Heart left ventricle (tissue), 13 donors: ENCODE results near the gene ADGRD2.

Source experiments
- POLR2A ChIP-seq, 2 donors: fragments of 450-650 bp; IDR thresholded peaks; one replicate each; pipeline ENCODE4 v1.6.1; 2017; ENCODE audit warnings: antibody characterized with exemption in 2 of 2, mild to moderate bottlenecking in 2 of 2, moderate library complexity in 2 of 2
- TF ChIP-seq, protein P1 (sequence below), 12 donors: fragments of 200-600 bp; sonication (generic) in 4 of 12; IDR thresholded peaks; one replicate each; pipeline versions ENCODE4 v1.5.0 to v1.8.0; 2018 to 2022; ENCODE audit warnings: antibody characterized with exemption in 12 of 12, mild to moderate bottlenecking in 5 of 12
- donor health status: ischemic (EF 13 %, LVEDD 7.1; RV severe dilation, severe dysfunction).
- donor health status: DM: no; HTN: yes; CAD: no.
- donor health status: DM: no; HTN: no; CAD: no.
- donor health status: ischemic (EF 25% LVEDD 6.9; RV normal size, moderate dysfunction).
- donor health status: ischemic (EF 25% LVEDD 5.7; RV mildly dilated, moderate dysfunction).
- donor health status: ischemic (EF 35%, LVEDD 5.7; RV mildly dilated, moderate dysfunction).
- donor health status: nonischemic (EF 11% LVEDD 7.7; RV severe dilation, severe dysfunction).
- donor health status: DM: yes; HTN: yes; CAD: no.
- donor health status: PGD.
- donor health status: ischemic (EF 29% LVEDD 5.4; RV normal size, mild dysfunction).
- donor health status: nonischemic (EF 23%, LVEDD 6.1; RV moderate dilation, normal function).

DNA sequence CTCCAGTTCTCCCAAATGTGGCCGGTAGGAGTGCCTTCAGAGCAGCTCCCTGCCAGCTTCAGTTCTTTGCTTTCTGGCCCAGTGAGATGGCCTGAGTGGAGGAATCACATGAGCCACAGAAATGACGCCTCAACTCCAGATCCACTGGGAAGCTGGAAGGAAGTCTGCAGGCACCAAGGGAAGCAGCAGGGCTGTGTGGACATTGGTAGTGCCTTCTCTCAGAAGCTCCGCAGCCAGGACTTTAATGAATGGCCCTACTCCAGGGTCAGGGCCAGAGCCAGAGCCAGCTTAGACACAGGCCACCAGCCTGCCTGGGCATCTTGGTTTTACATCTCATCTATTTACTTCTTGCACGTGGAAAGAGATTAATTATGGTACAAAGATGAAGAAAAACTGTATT is 23.0 kb upstream of the ADGRD2 start:
- TF ChIP-seq, protein P1, sequence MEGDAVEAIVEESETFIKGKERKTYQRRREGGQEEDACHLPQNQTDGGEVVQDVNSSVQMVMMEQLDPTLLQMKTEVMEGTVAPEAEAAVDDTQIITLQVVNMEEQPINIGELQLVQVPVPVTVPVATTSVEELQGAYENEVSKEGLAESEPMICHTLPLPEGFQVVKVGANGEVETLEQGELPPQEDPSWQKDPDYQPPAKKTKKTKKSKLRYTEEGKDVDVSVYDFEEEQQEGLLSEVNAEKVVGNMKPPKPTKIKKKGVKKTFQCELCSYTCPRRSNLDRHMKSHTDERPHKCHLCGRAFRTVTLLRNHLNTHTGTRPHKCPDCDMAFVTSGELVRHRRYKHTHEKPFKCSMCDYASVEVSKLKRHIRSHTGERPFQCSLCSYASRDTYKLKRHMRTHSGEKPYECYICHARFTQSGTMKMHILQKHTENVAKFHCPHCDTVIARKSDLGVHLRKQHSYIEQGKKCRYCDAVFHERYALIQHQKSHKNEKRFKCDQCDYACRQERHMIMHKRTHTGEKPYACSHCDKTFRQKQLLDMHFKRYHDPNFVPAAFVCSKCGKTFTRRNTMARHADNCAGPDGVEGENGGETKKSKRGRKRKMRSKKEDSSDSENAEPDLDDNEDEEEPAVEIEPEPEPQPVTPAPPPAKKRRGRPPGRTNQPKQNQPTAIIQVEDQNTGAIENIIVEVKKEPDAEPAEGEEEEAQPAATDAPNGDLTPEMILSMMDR (IDR thresholded peaks at IDR 0.05), result no peak
- TF ChIP-seq POLR2A (IDR thresholded peaks at IDR 0.05), result no peak
